NCI-H1694 (cell line): ENCODE results near the gene CCRL2.

ENCODE experiments used
- DNase-seq: peaks from one replicate; lab custom pipeline; 2025; lab: John Stamatoyannopoulos, UW

CCRL2 gene, protein sequence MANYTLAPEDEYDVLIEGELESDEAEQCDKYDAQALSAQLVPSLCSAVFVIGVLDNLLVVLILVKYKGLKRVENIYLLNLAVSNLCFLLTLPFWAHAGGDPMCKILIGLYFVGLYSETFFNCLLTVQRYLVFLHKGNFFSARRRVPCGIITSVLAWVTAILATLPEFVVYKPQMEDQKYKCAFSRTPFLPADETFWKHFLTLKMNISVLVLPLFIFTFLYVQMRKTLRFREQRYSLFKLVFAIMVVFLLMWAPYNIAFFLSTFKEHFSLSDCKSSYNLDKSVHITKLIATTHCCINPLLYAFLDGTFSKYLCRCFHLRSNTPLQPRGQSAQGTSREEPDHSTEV

DNA sequence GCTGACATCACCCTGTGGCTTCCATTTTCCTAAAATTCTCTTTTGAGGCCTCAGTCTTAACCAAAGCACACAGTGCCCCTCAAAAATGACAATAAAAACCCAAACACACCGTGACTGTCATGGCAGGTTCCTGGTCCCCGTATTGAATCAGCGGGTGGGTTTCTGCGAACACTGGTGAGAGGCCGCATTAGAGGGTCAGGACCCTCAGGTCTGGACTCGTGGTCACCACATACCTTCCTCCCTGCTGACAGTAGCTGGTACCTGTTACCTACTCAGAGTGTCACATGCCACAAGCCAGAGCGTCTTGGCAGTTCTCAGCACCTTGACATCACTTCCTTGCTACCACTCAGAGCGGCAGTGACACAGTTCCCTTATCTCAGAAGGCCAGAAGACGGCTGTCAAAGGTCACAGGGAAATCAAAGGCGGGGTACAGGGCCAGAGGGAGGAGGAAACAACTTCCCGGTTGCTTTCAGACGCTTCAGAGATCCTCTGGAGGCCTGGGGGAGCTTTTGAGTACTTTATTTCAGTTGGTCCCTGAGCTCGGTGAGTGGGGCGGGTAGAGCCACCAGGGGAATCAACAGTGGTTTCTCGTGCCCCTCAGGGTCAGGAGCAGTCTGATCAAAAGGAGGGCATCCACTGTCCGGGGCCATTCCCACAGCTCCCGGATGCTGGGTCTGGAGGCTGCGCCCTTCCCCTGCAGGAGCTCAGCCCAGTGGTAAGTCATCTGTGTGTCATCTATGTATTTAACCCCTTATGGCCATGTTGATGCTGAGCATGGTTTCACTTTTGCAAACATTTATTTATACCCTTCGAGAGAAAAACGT is at the start of gene CCRL2, which contains the start of gene CCR5AS:
Gene CCRL2 (plus strand): TSS at position 472 of the 824 bp plus-strand sequence. CDS start 821 bp downstream, outside the sequence.
Gene CCR5AS (minus strand): TSS at position 279 of the 824 bp plus-strand sequence.
- no peak for DNase-seq

DNA sequence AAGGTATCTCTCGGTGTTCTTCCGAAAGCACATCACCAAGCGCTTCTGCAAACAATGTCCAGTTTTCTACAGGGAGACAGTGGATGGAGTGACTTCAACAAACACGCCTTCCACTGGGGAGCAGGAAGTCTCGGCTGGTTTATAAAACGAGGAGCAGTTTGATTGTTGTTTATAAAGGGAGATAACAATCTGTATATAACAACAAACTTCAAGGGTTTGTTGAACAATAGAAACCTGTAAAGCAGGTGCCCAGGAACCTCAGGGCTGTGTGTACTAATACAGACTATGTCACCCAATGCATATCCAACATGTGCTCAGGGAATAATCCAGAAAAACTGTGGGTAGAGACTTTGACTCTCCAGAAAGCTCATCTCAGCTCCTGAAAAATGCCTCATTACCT is 48.6 kb upstream of the CCRL2 start:
- DNase-seq = no peak

DNA sequence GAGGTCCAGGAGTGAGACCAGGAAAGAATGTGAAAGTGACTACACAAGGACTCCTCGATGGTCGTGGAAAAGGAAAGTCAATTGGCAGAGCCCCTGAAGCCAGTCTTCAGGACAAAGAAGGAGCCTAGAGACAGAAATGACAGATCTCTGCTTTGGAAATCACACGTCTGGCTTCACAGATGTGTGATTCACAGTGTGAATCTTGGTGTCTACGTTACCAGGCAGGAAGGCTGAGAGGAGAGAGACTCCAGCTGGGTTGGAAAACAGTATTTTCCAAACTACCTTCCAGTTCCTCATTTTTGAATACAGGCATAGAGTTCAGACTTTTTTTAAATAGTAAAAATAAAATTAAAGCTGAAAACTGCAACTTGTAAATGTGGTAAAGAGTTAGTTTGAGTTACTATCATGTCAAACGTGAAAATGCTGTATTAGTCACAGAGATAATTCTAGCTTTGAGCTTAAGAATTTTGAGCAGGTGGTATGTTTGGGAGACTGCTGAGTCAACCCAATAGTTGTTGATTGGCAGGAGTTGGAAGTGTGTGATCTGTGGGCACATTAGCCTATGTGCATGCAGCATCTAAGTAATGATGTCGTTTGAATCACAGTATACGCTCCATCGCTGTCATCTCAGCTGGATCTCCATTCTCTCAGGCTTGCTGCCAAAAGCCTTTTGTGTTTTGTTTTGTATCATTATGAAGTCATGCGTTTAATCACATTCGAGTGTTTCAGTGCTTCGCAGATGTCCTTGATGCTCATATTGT is 47.1 kb upstream of the CCRL2 start:
- peak; percentile 52 for DNase-seq

DNA sequence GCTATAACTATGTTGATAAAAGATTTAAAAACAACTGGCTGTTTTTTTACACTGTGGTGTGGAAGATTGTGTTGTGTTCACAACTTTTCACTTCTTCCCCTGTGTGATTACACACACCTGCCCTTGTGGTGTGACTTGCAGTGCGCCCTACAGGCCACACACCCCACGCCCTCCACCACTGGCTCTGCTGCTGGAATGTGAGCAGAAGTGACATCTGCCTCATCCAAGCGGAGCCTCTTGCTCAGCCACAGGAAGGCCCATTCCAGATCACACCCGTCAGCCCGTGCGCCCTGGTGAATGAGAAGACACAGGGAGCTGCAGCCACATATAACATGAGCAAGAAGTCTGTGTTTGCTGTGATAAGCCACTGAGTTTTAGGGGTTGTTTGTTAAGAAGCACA is 46.2 kb upstream of the CCRL2 start:
- DNase-seq = no peak

DNA sequence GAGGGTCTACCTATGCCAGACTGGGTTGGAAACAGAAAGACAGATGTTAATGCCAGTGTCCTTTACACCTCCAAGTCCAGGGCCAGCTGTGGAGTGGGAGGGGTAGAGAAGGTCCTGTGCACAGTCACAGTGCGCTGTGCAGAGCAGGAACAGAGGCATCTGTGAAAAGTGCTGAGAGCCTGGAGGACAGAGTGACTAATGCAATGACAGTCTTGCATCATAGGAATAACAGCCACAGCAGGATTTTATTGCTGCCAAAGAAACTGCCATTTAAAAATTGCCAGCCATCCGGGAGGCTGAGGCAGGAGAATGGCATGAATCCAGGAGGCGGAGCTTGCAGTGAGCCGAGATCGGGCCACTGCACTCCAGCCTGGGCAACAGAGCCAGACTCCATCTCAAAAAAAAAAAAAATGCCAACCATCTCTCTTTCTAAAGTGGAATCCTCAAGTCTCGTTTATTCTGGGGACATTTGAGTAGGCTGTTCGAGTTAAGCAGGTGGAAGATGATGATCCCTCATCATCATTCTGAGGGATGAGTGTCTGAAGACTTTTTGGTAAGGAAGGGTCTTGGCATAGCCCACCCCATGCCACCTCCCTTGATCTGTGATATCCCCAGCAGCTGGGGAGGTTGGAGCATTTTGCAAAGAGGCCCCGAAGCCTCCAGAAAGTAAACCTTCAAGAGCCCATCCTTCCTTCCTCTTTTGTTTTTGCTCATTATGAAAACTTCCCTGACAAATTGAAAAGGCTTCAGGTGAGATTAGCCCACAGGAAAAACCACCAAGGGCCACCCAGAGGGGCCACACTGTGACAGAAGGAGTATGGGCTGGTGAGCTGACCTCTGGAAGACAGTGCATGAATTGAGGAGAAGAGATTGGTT is 45.4 kb upstream of the CCRL2 start:
- DNase-seq = no peak

DNA sequence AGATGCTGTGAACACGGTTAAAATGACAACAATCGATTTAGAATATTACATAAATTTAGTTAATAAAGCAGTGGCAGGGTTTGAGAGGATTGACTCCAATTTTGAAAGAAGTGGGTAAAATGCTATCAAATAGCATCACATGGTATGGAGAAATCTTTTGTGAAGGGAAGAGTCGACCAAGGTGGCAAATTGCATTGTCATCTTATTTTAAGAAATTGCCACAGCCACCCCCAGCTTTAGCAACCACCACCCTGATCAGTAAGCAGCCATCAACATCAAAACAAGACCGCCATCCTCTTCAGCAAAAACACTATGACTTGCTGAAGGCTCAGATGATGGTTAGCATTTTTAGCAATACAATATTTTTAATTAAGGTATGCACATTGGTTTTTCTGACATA is 42.0 kb upstream of the CCRL2 start:
- no peak for DNase-seq

DNA sequence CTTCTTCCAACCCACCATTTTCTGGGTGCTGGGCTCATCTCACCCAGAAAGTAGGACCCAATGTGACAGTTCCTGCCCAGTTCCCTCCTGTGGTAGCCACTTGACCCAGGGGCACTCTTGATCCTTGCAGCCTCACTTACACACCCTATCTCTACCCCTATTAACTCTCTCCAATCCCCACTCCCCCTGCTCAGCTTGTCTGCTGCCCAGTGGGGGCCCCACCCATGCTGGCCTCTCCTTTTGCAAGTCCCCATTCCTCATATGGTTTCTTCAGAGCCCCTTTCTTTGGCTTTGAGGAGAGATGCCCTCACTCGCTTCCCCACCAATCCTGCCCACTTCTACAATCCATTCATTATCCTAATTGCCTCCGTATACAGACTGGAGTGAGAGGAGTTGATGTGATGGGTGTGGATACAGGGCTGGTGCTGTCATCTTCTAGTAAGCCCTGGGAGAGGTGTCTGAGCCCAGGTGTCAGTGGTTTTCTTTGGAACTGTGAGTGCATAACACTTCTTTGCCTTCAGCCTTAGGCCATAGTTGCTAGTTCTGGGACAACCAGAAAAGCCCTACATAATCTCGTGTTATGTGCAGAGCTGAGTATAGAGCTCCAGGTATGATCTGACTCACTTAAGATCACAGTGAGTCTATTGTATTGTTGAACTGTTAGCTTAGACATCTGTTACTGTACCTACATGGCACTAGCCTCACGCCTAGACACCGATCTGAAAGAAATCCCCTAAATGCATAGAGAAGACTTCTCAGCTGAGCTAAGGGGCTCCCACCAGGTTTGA is 41.1 kb upstream of the CCRL2 start:
- DNase-seq = no peak

DNA sequence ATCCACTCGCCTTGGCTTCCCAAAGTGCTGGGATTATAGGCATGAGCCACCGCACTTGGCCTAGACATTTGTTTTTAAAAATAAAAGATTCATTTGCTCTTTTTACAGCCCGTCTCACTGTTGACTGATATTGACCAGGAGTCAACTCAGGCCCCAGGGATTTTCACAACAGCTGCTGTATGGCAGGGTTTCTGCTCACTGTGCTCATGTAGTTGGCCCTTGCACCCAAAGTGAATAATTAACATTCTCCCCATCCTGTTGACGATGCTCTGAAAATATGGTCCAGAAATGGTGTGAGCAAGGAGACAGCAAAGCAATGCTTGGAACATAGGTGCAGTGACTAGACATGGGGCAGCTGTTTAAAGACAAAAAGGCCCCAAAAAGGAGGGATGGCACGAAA is 39.2 kb upstream of the CCRL2 start:
- DNase-seq = no peak

DNA sequence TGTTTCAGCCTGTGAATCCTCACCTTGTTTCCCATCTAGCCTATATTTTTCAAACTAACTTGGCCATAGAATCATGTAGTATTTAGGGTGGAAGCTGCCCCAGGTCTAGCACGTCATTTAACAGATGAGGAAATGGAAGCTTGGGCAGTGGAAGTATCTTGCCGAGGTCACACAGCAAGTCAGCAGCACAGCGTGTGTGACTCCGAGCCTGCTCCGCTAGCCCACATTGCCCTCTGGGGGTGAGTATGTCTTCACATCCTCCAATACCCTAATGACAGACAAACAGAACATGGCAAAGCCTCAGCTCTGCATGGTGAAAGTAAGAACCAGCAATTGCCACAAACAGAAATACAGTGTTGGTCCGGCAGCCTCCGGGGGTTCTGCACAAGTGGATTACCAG is 38.5 kb upstream of the CCRL2 start:
- DNase-seq = no peak

DNA sequence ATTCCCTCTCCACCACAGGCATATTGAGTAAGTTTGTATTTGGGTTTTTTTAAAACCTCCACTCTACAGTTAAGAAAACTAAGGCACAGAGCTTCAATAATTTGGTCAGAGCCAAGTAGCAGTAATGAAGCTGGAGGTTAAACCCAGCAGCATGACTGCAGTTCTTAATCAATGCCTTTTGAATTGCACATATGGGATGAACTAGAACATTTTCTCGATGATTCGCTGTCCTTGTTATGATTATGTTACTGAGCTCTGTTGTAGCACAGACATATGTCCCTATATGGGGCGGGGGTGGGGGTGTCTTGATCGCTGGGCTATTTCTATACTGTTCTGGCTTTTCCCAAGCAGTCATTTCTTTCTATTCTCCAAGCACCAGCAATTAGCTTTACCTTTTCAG is 37.9 kb upstream of the CCRL2 start:
- no peak for DNase-seq

DNA sequence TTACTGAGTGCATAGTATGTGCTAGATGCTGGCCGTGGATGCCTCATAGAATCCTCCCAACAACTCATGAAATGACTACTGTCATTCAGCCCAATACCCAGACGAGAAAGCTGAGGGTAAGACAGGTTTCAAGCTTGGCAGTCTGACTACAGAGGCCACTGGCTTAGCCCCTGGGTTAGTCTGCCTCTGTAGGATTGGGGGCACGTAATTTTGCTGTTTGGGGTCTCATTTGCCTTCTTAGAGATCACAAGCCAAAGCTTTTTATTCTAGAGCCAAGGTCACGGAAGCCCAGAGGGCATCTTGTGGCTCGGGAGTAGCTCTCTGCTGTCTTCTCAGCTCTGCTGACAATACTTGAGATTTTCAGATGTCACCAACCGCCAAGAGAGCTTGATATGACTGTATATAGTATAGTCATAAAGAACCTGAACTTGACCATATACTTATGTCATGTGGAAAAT is 37.4 kb upstream of the CCRL2 start:
- no peak for DNase-seq

DNA sequence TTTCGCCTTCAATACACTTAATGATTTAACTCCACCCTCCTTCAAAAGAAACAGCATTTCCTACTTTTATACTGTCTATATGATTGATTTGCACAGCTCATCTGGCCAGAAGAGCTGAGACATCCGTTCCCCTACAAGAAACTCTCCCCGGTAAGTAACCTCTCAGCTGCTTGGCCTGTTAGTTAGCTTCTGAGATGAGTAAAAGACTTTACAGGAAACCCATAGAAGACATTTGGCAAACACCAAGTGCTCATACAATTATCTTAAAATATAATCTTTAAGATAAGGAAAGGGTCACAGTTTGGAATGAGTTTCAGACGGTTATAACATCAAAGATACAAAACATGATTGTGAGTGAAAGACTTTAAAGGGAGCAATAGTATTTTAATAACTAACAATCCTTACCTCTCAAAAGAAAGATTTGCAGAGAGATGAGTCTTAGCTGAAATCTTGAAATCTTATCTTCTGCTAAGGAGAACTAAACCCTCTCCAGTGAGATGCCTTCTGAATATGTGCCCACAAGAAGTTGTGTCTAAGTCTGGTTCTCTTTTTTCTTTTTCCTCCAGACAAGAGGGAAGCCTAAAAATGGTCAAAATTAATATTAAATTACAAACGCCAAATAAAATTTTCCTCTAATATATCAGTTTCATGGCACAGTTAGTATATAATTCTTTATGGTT is 36.1 kb upstream of the CCRL2 start, which contains the start of gene CCR5:
Gene CCR5 (plus strand): TSS at position 108 of the 680 bp plus-strand sequence. CDS start 1,957 bp downstream, outside the sequence.
- DNase-seq = no peak

DNA sequence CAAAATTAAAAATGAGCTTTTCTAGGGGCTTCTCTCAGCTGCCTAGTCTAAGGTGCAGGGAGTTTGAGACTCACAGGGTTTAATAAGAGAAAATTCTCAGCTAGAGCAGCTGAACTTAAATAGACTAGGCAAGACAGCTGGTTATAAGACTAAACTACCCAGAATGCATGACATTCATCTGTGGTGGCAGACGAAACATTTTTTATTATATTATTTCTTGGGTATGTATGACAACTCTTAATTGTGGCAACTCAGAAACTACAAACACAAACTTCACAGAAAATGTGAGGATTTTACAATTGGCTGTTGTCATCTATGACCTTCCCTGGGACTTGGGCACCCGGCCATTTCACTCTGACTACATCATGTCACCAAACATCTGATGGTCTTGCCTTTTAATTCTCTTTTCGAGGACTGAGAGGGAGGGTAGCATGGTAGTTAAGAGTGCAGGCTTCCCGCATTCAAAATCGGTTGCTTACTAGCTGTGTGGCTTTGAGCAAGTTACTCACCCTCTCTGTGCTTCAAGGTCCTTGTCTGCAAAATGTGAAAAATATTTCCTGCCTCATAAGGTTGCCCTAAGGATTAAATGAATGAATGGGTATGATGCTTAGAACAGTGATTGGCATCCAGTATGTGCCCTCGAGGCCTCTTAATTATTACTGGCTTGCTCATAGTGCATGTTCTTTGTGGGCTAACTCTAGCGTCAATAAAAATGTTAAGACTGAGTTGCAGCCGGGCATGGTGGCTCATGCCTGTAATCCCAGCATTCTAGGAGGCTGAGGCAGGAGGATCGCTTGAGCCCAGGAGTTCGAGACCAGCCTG is 35.3 kb upstream of the CCRL2 start:
- DNase-seq = no peak

DNA sequence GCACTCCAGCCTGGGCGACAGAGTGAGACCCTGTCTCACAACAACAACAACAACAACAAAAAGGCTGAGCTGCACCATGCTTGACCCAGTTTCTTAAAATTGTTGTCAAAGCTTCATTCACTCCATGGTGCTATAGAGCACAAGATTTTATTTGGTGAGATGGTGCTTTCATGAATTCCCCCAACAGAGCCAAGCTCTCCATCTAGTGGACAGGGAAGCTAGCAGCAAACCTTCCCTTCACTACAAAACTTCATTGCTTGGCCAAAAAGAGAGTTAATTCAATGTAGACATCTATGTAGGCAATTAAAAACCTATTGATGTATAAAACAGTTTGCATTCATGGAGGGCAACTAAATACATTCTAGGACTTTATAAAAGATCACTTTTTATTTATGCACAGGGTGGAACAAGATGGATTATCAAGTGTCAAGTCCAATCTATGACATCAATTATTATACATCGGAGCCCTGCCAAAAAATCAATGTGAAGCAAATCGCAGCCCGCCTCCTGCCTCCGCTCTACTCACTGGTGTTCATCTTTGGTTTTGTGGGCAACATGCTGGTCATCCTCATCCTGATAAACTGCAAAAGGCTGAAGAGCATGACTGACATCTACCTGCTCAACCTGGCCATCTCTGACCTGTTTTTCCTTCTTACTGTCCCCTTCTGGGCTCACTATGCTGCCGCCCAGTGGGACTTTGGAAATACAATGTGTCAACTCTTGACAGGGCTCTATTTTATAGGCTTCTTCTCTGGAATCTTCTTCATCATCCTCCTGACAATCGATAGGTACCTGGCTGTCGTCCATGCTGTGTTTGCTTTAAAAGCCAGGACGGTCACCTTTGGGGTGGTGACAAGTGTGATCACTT is 34.3 kb upstream of the CCRL2 start:
- no peak for DNase-seq

DNA sequence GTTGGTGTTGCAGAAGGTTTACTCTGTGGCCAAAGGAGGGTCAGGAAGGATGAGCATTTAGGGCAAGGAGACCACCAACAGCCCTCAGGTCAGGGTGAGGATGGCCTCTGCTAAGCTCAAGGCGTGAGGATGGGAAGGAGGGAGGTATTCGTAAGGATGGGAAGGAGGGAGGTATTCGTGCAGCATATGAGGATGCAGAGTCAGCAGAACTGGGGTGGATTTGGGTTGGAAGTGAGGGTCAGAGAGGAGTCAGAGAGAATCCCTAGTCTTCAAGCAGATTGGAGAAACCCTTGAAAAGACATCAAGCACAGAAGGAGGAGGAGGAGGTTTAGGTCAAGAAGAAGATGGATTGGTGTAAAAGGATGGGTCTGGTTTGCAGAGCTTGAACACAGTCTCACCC is 32.3 kb upstream of the CCRL2 start:
- no peak for DNase-seq

DNA sequence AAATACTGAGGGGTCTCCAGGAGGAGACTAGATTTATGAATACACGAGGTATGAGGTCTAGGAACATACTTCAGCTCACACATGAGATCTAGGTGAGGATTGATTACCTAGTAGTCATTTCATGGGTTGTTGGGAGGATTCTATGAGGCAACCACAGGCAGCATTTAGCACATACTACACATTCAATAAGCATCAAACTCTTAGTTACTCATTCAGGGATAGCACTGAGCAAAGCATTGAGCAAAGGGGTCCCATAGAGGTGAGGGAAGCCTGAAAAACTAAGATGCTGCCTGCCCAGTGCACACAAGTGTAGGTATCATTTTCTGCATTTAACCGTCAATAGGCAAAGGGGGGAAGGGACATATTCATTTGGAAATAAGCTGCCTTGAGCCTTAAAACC is 31.8 kb upstream of the CCRL2 start:
- no peak for DNase-seq

DNA sequence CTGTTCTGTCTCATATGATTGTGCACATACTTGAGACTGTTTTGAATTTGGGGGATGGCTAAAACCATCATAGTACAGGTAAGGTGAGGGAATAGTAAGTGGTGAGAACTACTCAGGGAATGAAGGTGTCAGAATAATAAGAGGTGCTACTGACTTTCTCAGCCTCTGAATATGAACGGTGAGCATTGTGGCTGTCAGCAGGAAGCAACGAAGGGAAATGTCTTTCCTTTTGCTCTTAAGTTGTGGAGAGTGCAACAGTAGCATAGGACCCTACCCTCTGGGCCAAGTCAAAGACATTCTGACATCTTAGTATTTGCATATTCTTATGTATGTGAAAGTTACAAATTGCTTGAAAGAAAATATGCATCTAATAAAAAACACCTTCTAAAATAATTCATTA is 31.2 kb upstream of the CCRL2 start:
- DNase-seq = no peak

DNA sequence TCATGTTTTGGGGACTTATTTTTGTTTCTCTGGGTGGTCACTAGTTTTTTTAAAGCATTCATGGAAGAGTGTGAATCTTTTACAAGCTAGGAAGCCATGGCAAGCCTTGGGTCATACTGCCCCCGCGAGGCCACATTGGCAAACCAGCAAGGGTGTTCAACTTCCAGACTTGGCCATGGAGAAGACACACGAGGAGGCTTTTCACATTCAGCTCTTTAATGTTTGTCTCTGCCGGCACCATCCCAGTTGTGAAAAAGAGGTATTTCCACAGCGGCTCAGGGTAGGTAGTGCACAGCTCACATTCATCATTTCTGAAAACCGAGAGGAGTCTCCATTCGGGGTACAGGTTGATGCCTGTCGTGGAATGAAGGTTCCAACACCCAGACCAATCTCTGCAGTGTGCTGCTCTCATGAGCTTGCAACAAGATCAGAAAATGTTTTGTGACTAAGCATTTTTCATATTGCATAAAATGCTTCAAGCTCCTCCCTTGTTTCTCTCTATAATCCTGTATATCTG is 28.6 kb upstream of the CCRL2 start:
- DNase-seq = no peak
